GM12801 (cell line): ENCODE measurements around the gene BCKDHB.

Experiments used
- TF ChIP-seq, protein P1 (sequence below): IDR thresholded peaks from one replicate; pipeline ENCODE4 v1.5.1; 2011; ENCODE audit warnings: control low read depth; ENCODE audit not compliant: insufficient read length; ENCODE audit errors: extremely low read depth

The BCKDHB gene

DNA sequence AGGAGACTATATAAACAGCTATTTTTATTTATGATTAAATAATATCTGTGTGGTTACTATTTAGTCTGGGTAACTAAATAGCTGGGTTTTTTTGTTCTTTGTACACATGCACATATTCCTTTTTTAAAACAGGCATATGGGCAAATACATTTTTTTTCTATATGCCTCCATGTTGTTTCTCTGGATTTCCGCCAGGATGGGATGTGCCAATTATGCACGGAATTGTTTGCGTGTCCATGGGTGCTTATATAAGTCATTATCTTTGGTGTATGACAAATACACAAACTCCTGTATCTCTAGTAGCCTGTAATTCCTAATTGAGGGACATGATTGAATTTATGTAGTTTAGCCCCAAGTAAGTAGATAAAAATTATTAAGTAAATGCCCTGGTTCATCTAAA is 226.9 kb downstream of the BCKDHB start:
- TF ChIP-seq, protein P1, sequence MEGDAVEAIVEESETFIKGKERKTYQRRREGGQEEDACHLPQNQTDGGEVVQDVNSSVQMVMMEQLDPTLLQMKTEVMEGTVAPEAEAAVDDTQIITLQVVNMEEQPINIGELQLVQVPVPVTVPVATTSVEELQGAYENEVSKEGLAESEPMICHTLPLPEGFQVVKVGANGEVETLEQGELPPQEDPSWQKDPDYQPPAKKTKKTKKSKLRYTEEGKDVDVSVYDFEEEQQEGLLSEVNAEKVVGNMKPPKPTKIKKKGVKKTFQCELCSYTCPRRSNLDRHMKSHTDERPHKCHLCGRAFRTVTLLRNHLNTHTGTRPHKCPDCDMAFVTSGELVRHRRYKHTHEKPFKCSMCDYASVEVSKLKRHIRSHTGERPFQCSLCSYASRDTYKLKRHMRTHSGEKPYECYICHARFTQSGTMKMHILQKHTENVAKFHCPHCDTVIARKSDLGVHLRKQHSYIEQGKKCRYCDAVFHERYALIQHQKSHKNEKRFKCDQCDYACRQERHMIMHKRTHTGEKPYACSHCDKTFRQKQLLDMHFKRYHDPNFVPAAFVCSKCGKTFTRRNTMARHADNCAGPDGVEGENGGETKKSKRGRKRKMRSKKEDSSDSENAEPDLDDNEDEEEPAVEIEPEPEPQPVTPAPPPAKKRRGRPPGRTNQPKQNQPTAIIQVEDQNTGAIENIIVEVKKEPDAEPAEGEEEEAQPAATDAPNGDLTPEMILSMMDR = no peak

GRCh38 chr6:80335121-80335531 is 228.7 kb downstream of the BCKDHB start:
- TF ChIP-seq, protein P1 = no peak

GRCh38 chr6:80336911-80337310 is 230.4 kb downstream of the BCKDHB start:
- TF ChIP-seq, protein P1 = no peak

GRCh38 chr6:80338201-80338836 is 231.8 kb downstream of the BCKDHB start:
- TF ChIP-seq, protein P1 = no peak

- TF ChIP-seq, protein P1 = no peak
Observed at GRCh38 chr6:80339421-80339820, 232.9 kb downstream of the BCKDHB start.

GRCh38 chr6:80340280-80340679 is 233.8 kb downstream of the BCKDHB start:
- TF ChIP-seq, protein P1 = no peak

- TF ChIP-seq, protein P1 = no peak
Observed at GRCh38 chr6:80340686-80341085, 234.2 kb downstream of the BCKDHB start.
